Activated CD8-positive, alpha-beta T cell treated with anti-CD3 and anti-CD28 coated beads for 36 hours (primary cell): ENCODE measurements around the gene HSD17B8. TPM values are rescaled to one million over a fixed set of nuclear protein-coding genes. Genes with fewer than 3 reads are reported as not detected.

Source experiments
- ATAC-seq: fragments of 200-7000 bp; cut with Tn5 transposase; one replicate; pipeline ENCODE4 v1.10.0; 2021; ENCODE audit warnings: mild to moderate bottlenecking, moderate library complexity
- CTCF ChIA-PET: fragments of 350-600 bp; sonication (Branson Sonifier 250); formaldehyde crosslinking; loops from one replicate; lab custom pipeline; 2021; ENCODE audit warnings: antibody characterized with exemption; lab: Charles Lee
- POLR2A ChIA-PET: fragments of 350-600 bp; sonication (Branson Sonifier 250); formaldehyde crosslinking; loops from one replicate; lab custom pipeline; 2021; ENCODE audit warnings: antibody characterized with exemption; lab: Charles Lee
- DNase-seq: peaks from one replicate; pipeline ENCODE4 v3.0.0-alpha.2; 2020
- H3K27ac Mint-ChIP-seq: one replicate; pipeline ENCODE4 v1.8.0; 2021; ENCODE audit warnings: mild to moderate bottlenecking, mixed read lengths
- H3K27me3 Mint-ChIP-seq: one replicate; pipeline ENCODE4 v1.8.0; 2021; ENCODE audit warnings: mixed read lengths
- H3K36me3 Mint-ChIP-seq: one replicate; pipeline ENCODE4 v1.8.0; 2021; ENCODE audit warnings: low read depth, mixed read lengths
- H3K4me1 Mint-ChIP-seq: one replicate; pipeline ENCODE4 v1.8.0; 2021; ENCODE audit warnings: low read depth, mixed read lengths
- H3K4me3 Mint-ChIP-seq: one replicate; pipeline ENCODE4 v1.8.0; 2021; ENCODE audit warnings: mild to moderate bottlenecking, moderate library complexity, mixed read lengths
- H3K9me3 Mint-ChIP-seq: one replicate; pipeline ENCODE4 v1.8.0; 2021; ENCODE audit warnings: mixed read lengths
- CTCF ChIP-seq: fragments of 200-600 bp; IDR thresholded peaks from one replicate; pipeline ENCODE4 v1.8.0; 2022; ENCODE audit warnings: antibody characterized with exemption, mild to moderate bottlenecking
- intact Hi-C: fragments of 100-400 bp; cut with micrococcal nuclease; formaldehyde crosslinking; loops from one replicate; pipeline ENCODE4 v1.10.0; 2022
- total RNA-seq, 2 experiments: library from RNA; stranded (reverse); gene quantifications; one replicate each; pipeline ENCODE4 v1.2.3, GENCODE V29; 2021

The HSD17B8 gene
- total RNA-seq, 2 experiments from 2014 or later: 40.6 to 42.0 TPM

DNA sequence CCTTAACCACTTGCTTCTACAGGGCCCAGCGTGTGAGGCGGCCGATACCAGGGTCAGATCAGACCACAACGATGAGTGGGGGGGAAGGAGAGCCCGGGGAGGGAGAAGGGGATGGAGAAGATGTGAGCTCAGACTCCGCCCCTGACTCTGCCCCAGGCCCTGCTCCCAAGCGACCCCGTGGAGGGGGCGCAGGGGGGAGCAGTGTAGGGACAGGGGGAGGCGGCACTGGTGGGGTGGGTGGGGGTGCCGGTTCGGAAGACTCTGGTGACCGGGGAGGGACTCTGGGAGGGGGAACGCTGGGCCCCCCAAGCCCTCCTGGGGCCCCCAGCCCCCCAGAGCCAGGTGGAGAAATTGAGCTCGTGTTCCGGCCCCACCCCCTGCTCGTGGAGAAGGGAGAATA is 6.7 kb downstream of the HSD17B8 start:
- CTCF ChIA-PET: interaction anchor here (3.3 kb wide), 1 partner anchor 38 kb away, joined by 22 read pairs; no protein-coding TSS in a partner anchor
- no peaks in the 10 kb centered on the region for H3K27me3 Mint-ChIP-seq
- no peak for TF ChIP-seq CTCF

GRCh38 chr6:33211666-33212422 is 7.4 kb downstream of the HSD17B8 start:
- Mint-ChIP-seq H3K36me3 (peaks cover 20% of the 10 kb centered on the region), H3K27ac (no peak overlapping the region), H3K9me3 (no peaks in the 10 kb centered on the region), H3K27me3 (no peaks in the 10 kb centered on the region), H3K4me3 (no peak overlapping the region), H3K4me1 (peaks cover 67% of the 10 kb centered on the region)
- intact Hi-C loops: loop anchor here (5.0 kb wide), 1 partner anchor 35 kb away; no protein-coding TSS in a partner anchor
- TF ChIP-seq CTCF: no peak
- ChIA-PET CTCF (interaction anchor here (0.7 to 1.3 kb wide), 2 partner anchors 36 to 58 kb away, joined by 3 to 6 read pairs; no protein-coding TSS in a partner anchor), POLR2A (interaction anchor here (0.7 to 1.7 kb wide), 3 partner anchors 36 to 61 kb away, joined by 3 to 8 read pairs (median 3); no protein-coding TSS in a partner anchor)
- ATAC-seq (no peak), DNase-seq (no peak)

More for the DNA sequence above, 6.7 kb downstream of the HSD17B8 start:
- Mint-ChIP-seq H3K4me1 (peaks cover 68% of the 10 kb centered on the region), H3K27ac (no peak overlapping the region), H3K36me3 (peaks cover 22% of the 10 kb centered on the region), H3K4me3 (no peak overlapping the region), H3K9me3 (no peaks in the 10 kb centered on the region)
- ATAC-seq (no peak), DNase-seq (no peak)
- intact Hi-C loops: loop anchor here (5.0 kb wide), 1 partner anchor 36 kb away; no protein-coding TSS in a partner anchor
- POLR2A ChIA-PET: interaction anchor here (4.4 kb wide), 1 partner anchor 38 kb away, joined by 37 read pairs; no protein-coding TSS in a partner anchor

DNA sequence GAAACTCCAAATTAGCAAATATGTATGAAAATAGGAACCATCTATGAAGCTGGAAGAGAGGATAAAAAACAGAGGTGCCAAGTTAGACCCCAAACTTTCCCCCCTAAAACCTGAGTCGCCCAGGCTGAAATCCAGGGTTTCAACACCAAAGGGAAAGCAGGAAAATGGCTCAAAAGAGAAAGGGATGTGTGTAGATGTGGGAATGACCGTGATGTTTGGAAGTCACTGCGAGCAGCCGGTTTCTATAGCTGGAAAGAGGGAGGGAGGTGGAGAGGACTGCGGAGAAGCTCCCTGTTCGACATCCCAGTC is 8.4 kb downstream of the HSD17B8 start:
- H3K27me3 Mint-ChIP-seq: no peaks in the 10 kb centered on the region
- H3K9me3 Mint-ChIP-seq: no peaks in the 10 kb centered on the region
- peaks cover 71% of the 10 kb centered on the region for H3K4me1 Mint-ChIP-seq
- no peak for TF ChIP-seq CTCF
- ATAC-seq: no peak
- ChIA-PET CTCF (interaction anchor here (0.7 to 1.3 kb wide), 2 partner anchors 35 to 59 kb away, joined by 3 to 6 read pairs; no protein-coding TSS in a partner anchor), POLR2A (interaction anchor here (0.7 to 1.7 kb wide), 4 partner anchors 8 to 60 kb away, joined by 3 to 8 read pairs (median 3); partner anchors contain the start of gene HSD17B8)
- intact Hi-C loops: loop anchor here (5.0 kb wide), 1 partner anchor 34 kb away; no protein-coding TSS in a partner anchor
- peak overlapping the region; percentile 11 for H3K27ac Mint-ChIP-seq
- H3K36me3 Mint-ChIP-seq: peaks cover 20% of the 10 kb centered on the region
- no peak for DNase-seq
- H3K4me3 Mint-ChIP-seq: peak overlapping the region; percentile 75

- Mint-ChIP-seq H3K9me3 (no peaks in the 10 kb centered on the region), H3K27ac (peak overlapping the region; percentile 37), H3K4me1 (peaks cover 72% of the 10 kb centered on the region), H3K4me3 (peak overlapping the region; percentile 75), H3K36me3 (peaks cover 20% of the 10 kb centered on the region), H3K27me3 (no peaks in the 10 kb centered on the region)
- intact Hi-C loops: loop anchor here (5.0 kb wide), 1 partner anchor 34 kb away; no protein-coding TSS in a partner anchor
- no peak for TF ChIP-seq CTCF
- ATAC-seq (peak; percentile 34), DNase-seq (peak; percentile 54)
- CTCF ChIA-PET: interaction anchor here (1.3 kb wide), 1 partner anchor 35 kb away, joined by 6 read pairs; no protein-coding TSS in a partner anchor
- POLR2A ChIA-PET: interaction anchor here (1.1 to 1.7 kb wide), 3 partner anchors 9 to 59 kb away, joined by 3 to 8 read pairs (median 3); partner anchors contain the start of gene HSD17B8
These were observed 8.9 kb downstream of the HSD17B8 start for GRCh38 chr6:33213166-33213988.
